Measurements from ENCODE around the gene IGHMBP2.

IGHMBP2 gene

GRCh38 chr11:68938816-68939582, 35.3 kb downstream of the IGHMBP2 start:
- TF ChIP-seq TCF12 (IDR thresholded peaks at IDR 0.05; ENCODE audit: low read depth), result no peak
- TF ChIP-seq CREB1 (IDR thresholded peaks at IDR 0.05; ENCODE audit: low read depth), result no peak
- TF ChIP-seq ZBTB7A (IDR thresholded peaks at IDR 0.05; ENCODE audit: low read depth), result no peak
- TF ChIP-seq USF1 (IDR thresholded peaks at IDR 0.05), result no peak
- TF ChIP-seq CEBPB (IDR thresholded peaks at IDR 0.05), result no peak
- TF ChIP-seq RAD21 (IDR thresholded peaks at IDR 0.05; ENCODE audit: low read depth), result no peak
- TF ChIP-seq FOXM1 (IDR thresholded peaks at IDR 0.05; ENCODE audit: borderline replicate concordance, low read depth), result no peak
- TF ChIP-seq NFIC (IDR thresholded peaks at IDR 0.05), result no peak
- no peak for TF ChIP-seq TEAD4 (IDR thresholded peaks at IDR 0.05)
- TF ChIP-seq YY1 (IDR thresholded peaks at IDR 0.05; ENCODE audit: low read depth), result no peak
- no peak for TF ChIP-seq EP300 (IDR thresholded peaks at IDR 0.05; ENCODE audit: borderline replicate concordance)
- no peak for TF ChIP-seq REST (IDR thresholded peaks at IDR 0.05; ENCODE audit: low read depth)

- TF ChIP-seq EGR1 (IDR thresholded peaks at IDR 0.05) (no peak), RAD21 (IDR thresholded peaks at IDR 0.05; ENCODE audit: low read depth) (no peak), TCF12 (IDR thresholded peaks at IDR 0.05; ENCODE audit: low read depth) (no peak), USF1 (IDR thresholded peaks at IDR 0.05) (no peak), TAF1 (IDR thresholded peaks at IDR 0.05; ENCODE audit: low read depth) (no peak), CREB1 (IDR thresholded peaks at IDR 0.05; ENCODE audit: low read depth) (no peak), ZBTB7A (IDR thresholded peaks at IDR 0.05; ENCODE audit: low read depth) (no peak), FOXM1 (IDR thresholded peaks at IDR 0.05; ENCODE audit: borderline replicate concordance, low read depth) (no peak), TEAD4 (IDR thresholded peaks at IDR 0.05) (no peak), YY1 (IDR thresholded peaks at IDR 0.05; ENCODE audit: low read depth) (no peak), REST (IDR thresholded peaks at IDR 0.05; ENCODE audit: low read depth) (no peak), EP300 (IDR thresholded peaks at IDR 0.05; ENCODE audit: borderline replicate concordance) (no peak), NFIC (IDR thresholded peaks at IDR 0.05) (no peak), MAX (IDR thresholded peaks at IDR 0.05) (no peak), CEBPB (IDR thresholded peaks at IDR 0.05) (no peak)
These were observed 36.2 kb downstream of the IGHMBP2 start for GRCh38 chr11:68939583-68940555.

- TF ChIP-seq MAX (IDR thresholded peaks at IDR 0.05), result no peak
- TF ChIP-seq TEAD4 (IDR thresholded peaks at IDR 0.05), result no peak
- no peak for TF ChIP-seq YY1 (IDR thresholded peaks at IDR 0.05; ENCODE audit: low read depth)
- TF ChIP-seq REST (IDR thresholded peaks at IDR 0.05; ENCODE audit: low read depth), result no peak
- no peak for TF ChIP-seq TCF12 (IDR thresholded peaks at IDR 0.05; ENCODE audit: low read depth)
- no peak for TF ChIP-seq EGR1 (IDR thresholded peaks at IDR 0.05)
- no peak for TF ChIP-seq NFIC (IDR thresholded peaks at IDR 0.05)
- TF ChIP-seq FOXM1 (IDR thresholded peaks at IDR 0.05; ENCODE audit: borderline replicate concordance, low read depth), result no peak
- no peak for TF ChIP-seq RAD21 (IDR thresholded peaks at IDR 0.05; ENCODE audit: low read depth)
- TF ChIP-seq CREB1 (IDR thresholded peaks at IDR 0.05; ENCODE audit: low read depth), result no peak
- no peak for TF ChIP-seq CEBPB (IDR thresholded peaks at IDR 0.05)
- no peak for TF ChIP-seq USF1 (IDR thresholded peaks at IDR 0.05)
- TF ChIP-seq TAF1 (IDR thresholded peaks at IDR 0.05; ENCODE audit: low read depth), result no peak
- TF ChIP-seq EP300 (IDR thresholded peaks at IDR 0.05; ENCODE audit: borderline replicate concordance), result no peak
- no peak for TF ChIP-seq ZBTB7A (IDR thresholded peaks at IDR 0.05; ENCODE audit: low read depth)
These were observed 37.1 kb downstream of the IGHMBP2 start for GRCh38 chr11:68940651-68941323.

Measured in Ishikawa (cell line).